WERI-Rb-1 (cell line): Measurements from ENCODE around the gene TNIK.

Experiments used
- DNase-seq: peaks from one replicate; pipeline ENCODE4 v3.0.0-alpha.2; 2020
- H3K27ac ChIP-seq: fragments of 250-450 bp; sonication (Bioruptor Pico); 2 replicates; pipeline ENCODE4 v1.5.1; 2020; ENCODE audit warnings: mild to moderate bottlenecking, moderate library complexity
- H3K27me3 ChIP-seq: fragments of 250-450 bp; sonication (Bioruptor Pico); 2 replicates; pipeline ENCODE4 v1.5.1; 2021; ENCODE audit warnings: mild to moderate bottlenecking, low read depth, moderate library complexity; ENCODE audit not compliant: insufficient read depth, severe bottlenecking
- H3K36me3 ChIP-seq: fragments of 250-450 bp; sonication (Bioruptor Pico); 2 replicates; pipeline ENCODE4 v1.5.1; 2020; ENCODE audit warnings: mild to moderate bottlenecking, moderate library complexity
- H3K4me3 ChIP-seq: 2 replicates; pipeline ENCODE4 v1.5.1; 2011; ENCODE audit warnings: low read depth, mild to moderate bottlenecking, control low read depth, low read length
- H3K9me3 ChIP-seq: fragments of 250-450 bp; sonication (Bioruptor Pico); 2 replicates; pipeline ENCODE4 v1.5.1; 2021; ENCODE audit warnings: mild to moderate bottlenecking, moderate library complexity; ENCODE audit not compliant: severe bottlenecking
- TF ChIP-seq, protein P1 (sequence below): IDR thresholded peaks from 2 replicates; pipeline ENCODE4 v1.5.1; 2011; ENCODE audit warnings: low read depth, mild to moderate bottlenecking, control low read depth, inconsistent platforms, low read length

Gene TNIK

DNA sequence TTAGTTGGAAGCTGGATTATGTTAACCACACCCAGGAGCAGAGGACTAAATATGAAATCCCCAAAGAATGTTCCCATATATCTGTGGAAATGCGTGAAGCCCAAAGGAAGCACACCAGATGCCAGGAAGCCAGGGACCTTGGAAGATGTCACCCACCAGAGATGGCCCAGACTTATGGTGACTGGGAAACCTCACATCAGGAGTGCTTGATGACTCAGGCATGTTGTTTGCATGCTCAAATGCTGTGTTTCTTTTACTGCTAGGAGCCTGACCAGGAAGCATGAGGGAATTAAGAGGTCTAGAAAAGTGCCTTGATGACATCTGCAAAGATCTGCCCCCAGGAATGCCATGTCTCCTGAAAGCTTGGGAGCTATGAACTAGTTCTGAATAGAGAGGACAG is 324.7 kb downstream of the TNIK start:
- TF ChIP-seq, protein P1, sequence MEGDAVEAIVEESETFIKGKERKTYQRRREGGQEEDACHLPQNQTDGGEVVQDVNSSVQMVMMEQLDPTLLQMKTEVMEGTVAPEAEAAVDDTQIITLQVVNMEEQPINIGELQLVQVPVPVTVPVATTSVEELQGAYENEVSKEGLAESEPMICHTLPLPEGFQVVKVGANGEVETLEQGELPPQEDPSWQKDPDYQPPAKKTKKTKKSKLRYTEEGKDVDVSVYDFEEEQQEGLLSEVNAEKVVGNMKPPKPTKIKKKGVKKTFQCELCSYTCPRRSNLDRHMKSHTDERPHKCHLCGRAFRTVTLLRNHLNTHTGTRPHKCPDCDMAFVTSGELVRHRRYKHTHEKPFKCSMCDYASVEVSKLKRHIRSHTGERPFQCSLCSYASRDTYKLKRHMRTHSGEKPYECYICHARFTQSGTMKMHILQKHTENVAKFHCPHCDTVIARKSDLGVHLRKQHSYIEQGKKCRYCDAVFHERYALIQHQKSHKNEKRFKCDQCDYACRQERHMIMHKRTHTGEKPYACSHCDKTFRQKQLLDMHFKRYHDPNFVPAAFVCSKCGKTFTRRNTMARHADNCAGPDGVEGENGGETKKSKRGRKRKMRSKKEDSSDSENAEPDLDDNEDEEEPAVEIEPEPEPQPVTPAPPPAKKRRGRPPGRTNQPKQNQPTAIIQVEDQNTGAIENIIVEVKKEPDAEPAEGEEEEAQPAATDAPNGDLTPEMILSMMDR: no peak
- no peaks in the 10 kb centered on the region for H3K9me3 ChIP-seq
- no peaks in the 10 kb centered on the region for H3K27me3 ChIP-seq
- no peak overlapping the region for H3K27ac ChIP-seq
- H3K36me3 ChIP-seq: no peaks in the 10 kb centered on the region
- no peak overlapping the region for H3K4me3 ChIP-seq
- DNase-seq: no peak

- no peak for DNase-seq
These were observed 326.2 kb downstream of the TNIK start for GRCh38 chr3:171133796-171134569.

DNA sequence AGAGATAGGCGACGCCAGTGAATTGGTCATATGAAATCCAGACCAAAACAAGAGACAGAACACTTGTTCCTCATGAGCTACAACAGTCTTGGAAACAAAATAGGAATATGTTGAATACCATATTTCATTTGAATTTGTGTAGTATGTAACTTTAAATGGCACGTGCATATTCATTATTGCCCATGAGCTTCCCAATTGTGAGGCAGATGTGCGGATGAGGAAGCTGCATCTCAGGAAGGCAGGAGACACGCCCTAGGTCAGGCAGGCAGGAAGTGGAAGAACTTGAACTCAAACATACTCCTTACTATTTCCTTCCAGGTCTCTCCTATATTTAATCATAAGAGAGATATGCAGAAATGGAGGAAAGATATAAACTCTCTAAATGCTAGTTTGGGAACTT is 326.9 kb downstream of the TNIK start:
- Histone ChIP-seq H3K4me3 (no peak overlapping the region), H3K36me3 (no peaks in the 10 kb centered on the region), H3K27me3 (no peaks in the 10 kb centered on the region), H3K9me3 (no peaks in the 10 kb centered on the region), H3K27ac (no peak overlapping the region)
- TF ChIP-seq, protein P1: no peak
- no peak for DNase-seq

More at GRCh38 chr3:171133796-171134569, 326.2 kb downstream of the TNIK start:
- no peaks in the 10 kb centered on the region for H3K36me3 ChIP-seq
- no peaks in the 10 kb centered on the region for H3K9me3 ChIP-seq
- TF ChIP-seq, protein P1: no peak
- no peaks in the 10 kb centered on the region for H3K27me3 ChIP-seq
- no peak overlapping the region for H3K4me3 ChIP-seq
- H3K27ac ChIP-seq: no peak overlapping the region

- no peak for DNase-seq
- H3K4me3 ChIP-seq: no peak overlapping the region
- H3K9me3 ChIP-seq: no peaks in the 10 kb centered on the region
- TF ChIP-seq, protein P1: no peak
- no peaks in the 10 kb centered on the region for H3K36me3 ChIP-seq
- no peaks in the 10 kb centered on the region for H3K27me3 ChIP-seq
- no peak overlapping the region for H3K27ac ChIP-seq
These were observed 327.3 kb downstream of the TNIK start for GRCh38 chr3:171132873-171133272.

DNA sequence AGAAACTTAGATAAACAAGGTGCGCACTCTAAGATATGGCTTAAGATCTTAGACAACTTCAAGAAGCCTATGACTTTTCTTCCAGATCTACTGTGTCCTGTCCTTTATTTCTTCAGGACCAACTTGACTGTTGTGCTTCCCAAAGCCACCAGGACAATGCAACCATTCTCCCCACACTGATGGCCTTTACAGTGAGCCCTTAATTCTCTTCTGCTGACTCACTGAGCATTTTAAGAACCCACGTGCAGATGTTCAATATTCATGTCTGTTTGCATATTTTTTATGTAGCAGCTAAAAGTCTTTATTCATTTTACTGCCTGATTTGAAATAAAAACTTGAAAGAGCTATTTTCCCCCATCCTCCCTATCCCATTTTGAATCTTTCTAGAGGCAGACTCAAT is 330.4 kb downstream of the TNIK start:
- no peak overlapping the region for H3K4me3 ChIP-seq
- H3K36me3 ChIP-seq: no peaks in the 10 kb centered on the region
- TF ChIP-seq, protein P1: no peak
- no peak for DNase-seq
- no peak overlapping the region for H3K27ac ChIP-seq
- H3K27me3 ChIP-seq: no peaks in the 10 kb centered on the region
- no peaks in the 10 kb centered on the region for H3K9me3 ChIP-seq

- TF ChIP-seq, protein P1: no peak
- Histone ChIP-seq H3K27ac (no peak overlapping the region), H3K27me3 (no peaks in the 10 kb centered on the region), H3K4me3 (no peak overlapping the region), H3K9me3 (no peaks in the 10 kb centered on the region), H3K36me3 (no peaks in the 10 kb centered on the region)
- no peak for DNase-seq
These were observed 332.6 kb downstream of the TNIK start for GRCh38 chr3:171127611-171128010.
